Cardiac fibroblast (primary cell): ENCODE data around the gene DCANP1.
A peak's percentile ranks its signal among the peaks of the same experiment; 100 is the strongest.

ENCODE experiments used
- DNase-seq, 2 donors: peaks; one replicate each; pipeline versions ENCODE4 v3.0.0 to v3.0.0-alpha.2; 2010; ENCODE audit warnings: low read depth in 2 of 2
- H3K4me3 ChIP-seq, 2 donors: replicated peaks in 1 of 2; 1 replicate in 1 of 2; 2 replicates in 1 of 2; pipeline ENCODE4 v1.5.1; 2011; ENCODE audit warnings: low read depth in 2 of 2, low read length in 2 of 2, mild to moderate bottlenecking in 2 of 2, moderate library complexity in 1 of 2
- TF ChIP-seq, protein P1 (sequence below): IDR thresholded peaks from one replicate; pipeline ENCODE4 v1.5.1; 2011; ENCODE audit warnings: low read depth, mild to moderate bottlenecking, low read length, inconsistent platforms

DCANP1 gene

GRCh38 chr5:135399794-135400542, 47.2 kb downstream of the DCANP1 start:
- H3K4me3 ChIP-seq, result peak overlapping the region; percentile 67 to 84
- no peak for DNase-seq
- TF ChIP-seq, protein P1, sequence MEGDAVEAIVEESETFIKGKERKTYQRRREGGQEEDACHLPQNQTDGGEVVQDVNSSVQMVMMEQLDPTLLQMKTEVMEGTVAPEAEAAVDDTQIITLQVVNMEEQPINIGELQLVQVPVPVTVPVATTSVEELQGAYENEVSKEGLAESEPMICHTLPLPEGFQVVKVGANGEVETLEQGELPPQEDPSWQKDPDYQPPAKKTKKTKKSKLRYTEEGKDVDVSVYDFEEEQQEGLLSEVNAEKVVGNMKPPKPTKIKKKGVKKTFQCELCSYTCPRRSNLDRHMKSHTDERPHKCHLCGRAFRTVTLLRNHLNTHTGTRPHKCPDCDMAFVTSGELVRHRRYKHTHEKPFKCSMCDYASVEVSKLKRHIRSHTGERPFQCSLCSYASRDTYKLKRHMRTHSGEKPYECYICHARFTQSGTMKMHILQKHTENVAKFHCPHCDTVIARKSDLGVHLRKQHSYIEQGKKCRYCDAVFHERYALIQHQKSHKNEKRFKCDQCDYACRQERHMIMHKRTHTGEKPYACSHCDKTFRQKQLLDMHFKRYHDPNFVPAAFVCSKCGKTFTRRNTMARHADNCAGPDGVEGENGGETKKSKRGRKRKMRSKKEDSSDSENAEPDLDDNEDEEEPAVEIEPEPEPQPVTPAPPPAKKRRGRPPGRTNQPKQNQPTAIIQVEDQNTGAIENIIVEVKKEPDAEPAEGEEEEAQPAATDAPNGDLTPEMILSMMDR, result no peak

DNA sequence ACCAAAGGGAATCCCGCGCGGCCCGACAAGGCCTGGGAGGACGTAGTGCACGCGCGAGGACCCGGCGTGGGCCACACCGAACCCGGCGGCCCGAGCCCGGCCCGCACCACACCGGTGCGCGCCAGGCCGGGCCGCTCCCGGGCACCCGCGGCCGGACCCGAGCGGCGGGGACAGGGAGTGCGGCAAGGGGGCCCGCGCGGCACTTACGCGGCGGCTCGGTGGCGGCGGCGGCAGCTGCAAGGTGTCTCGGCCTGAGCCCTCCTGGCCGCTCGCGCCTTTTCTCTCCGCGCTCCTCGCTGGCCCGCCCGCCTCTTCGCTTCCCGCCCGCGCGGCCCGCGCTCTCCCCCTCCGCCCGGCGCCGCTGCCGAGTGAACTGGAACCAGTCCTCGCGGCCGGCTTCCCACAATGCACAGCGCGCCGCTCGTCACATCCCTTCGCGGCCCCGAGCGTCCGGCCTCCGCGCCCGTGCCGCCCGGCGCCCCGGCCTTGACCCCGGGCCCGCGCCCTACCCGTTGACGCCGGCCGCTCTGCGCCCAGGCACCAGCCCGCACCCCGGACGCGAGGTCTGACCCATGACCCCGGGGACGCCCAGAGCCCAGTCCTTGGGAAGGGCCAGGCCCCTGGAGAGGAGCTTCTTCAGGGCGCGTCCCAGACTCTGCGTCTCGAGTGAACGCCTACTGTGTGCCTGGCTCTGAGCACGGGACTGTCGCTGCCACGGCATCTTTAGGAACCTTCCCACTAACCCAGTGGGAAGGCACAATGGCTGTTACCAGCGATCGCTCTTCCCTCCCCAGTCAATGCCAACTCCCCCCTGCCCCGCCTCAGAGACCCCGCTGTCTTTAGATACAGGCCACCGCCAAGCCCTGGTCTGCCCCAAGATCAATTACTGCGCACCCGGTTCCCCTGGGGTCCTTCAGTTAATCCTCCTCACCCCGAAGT, 48.0 kb downstream of the DCANP1 start, which contains the start of gene MACROH2A1:
Gene MACROH2A1 (minus strand): TSS at position 377 of the 939 bp plus-strand sequence. CDS start 10,138 bp downstream, outside the sequence.
- peak; percentile 84 to 89 for DNase-seq
- TF ChIP-seq, protein P1, result no peak
- peak within 1 kb of the TSS; percentile 79 to 84 for H3K4me3 ChIP-seq

- TF ChIP-seq, protein P1, result no peak
- H3K4me3 ChIP-seq, result peak overlapping the region; percentile 79 to 84
- DNase-seq, result peak in 1 of 2 donors; percentile 39
Measured at GRCh38 chr5:135398160-135398854, 48.8 kb downstream of the DCANP1 start.

DNA sequence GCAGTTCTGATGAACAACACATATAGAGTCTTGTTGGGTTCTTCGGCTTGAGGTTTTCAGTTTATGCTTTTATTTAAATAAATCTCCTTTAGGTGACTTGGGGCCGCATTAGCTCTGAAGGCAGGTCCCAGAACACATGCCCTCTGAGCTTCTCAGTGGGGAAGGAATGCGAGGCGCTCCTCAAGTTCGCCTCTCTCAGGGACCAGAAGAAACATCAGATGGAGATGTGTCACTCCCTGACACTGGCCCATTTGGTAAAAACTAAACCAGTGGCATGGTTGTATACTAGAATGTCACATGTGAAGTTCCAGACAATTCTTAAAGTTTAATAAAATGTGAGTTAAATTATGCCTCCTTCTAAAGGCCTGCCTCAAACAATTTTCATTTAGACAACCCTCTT, 50.1 kb downstream of the DCANP1 start:
- TF ChIP-seq, protein P1, result no peak
- no peak overlapping the region for H3K4me3 ChIP-seq
- DNase-seq, result no peak

DNA sequence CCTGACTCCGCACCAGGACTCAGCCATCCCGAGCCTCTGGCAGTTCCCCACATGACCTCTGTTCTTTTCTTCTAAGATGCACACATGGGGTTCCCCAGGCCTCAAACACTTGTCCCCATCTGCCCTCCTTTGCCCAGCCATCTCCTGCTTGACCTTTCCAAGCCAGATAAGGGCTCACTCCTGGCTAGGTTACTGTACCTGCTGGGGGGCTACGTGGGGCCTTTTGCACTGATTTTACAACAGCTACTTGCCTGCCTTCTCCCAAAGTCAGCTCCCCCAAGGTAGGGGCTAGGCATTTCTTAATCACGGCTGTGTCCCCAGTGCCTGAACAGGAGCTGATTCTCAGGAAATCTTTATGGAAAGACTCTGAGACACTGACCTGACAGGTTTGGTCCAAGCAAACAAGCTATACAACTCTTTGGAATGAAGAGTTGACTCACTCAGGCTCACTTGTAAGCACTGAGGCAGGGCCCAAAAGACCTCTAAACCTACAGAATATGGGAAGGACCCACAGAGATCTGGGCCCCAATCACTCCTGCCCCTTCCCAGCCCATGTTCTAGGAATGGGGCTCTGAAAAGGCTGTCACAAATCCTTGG, 50.6 kb downstream of the DCANP1 start:
- no peak overlapping the region for H3K4me3 ChIP-seq
- TF ChIP-seq, protein P1, result no peak
- no peak for DNase-seq

GRCh38 chr5:135395866-135396265, 51.3 kb downstream of the DCANP1 start:
- DNase-seq, result no peak
- no peak overlapping the region for H3K4me3 ChIP-seq
- TF ChIP-seq, protein P1, result no peak
